WI38 (cell line): ENCODE measurements around the gene STAP1.
"Not testable (repeated sequence)": the region's sequence is repeated elsewhere in the genome, so short reads cannot be mapped to it uniquely, and the experiment has no call there.

Experiments
- H3K4me3 ChIP-seq: 2 replicates; pipeline ENCODE4 v1.5.1; 2011; ENCODE audit warnings: low read depth, mild to moderate bottlenecking, control low read depth, low read length
- CTCF ChIP-seq: IDR thresholded peaks from 2 replicates; pipeline ENCODE4 v1.5.1; 2012; ENCODE audit warnings: low read depth, mild to moderate bottlenecking, control low read depth, low read length

The STAP1 gene, protein sequence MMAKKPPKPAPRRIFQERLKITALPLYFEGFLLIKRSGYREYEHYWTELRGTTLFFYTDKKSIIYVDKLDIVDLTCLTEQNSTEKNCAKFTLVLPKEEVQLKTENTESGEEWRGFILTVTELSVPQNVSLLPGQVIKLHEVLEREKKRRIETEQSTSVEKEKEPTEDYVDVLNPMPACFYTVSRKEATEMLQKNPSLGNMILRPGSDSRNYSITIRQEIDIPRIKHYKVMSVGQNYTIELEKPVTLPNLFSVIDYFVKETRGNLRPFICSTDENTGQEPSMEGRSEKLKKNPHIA

DNA sequence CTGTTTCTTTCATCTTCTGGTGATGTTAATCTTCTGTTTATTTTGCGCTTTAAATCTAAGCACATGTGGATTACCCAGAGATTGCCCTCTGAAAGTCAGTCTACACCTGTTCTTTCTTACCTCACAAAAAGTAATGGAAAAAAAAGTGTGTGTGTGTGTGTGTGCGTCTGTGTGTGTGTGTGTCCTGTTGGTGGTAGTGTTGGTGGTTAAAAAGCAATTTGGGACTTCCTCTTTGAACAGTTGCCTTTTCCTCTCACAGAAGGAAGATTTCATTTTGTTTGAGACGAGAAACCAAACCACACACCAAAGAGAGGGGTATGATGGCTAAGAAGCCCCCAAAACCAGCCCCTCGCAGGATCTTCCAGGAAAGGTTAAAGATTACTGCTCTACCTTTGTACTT, at the start of gene STAP1:
Gene STAP1 (plus strand): TSS at position 235 of the 400 bp plus-strand sequence. CDS start 83 bp downstream, at position 318.
- no peak within 1 kb of the TSS for H3K4me3 ChIP-seq
- TF ChIP-seq CTCF = no peak

GRCh38 chr4:67512501-67512900, 46.0 kb upstream of the STAP1 start:
- no peak for TF ChIP-seq CTCF
- H3K4me3 ChIP-seq = no peak overlapping the region

DNA sequence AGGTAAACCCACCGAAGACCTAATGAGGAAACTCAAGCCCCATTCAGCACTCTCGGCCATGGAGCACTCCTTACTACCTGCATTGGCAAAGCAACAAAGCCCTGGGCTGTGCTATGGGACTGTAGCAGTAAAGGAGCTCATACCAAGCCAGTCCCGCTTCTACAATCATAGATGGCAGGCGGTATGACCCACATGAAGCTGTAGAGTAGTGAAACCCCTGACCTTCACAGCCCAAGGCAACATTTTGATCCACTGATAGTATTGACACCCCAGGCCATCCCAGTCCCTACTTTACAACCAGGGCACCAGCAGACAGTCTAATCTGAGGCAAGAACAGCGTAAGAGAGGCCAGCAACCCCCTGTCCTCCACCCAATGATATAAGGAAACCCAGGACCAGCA, 38.4 kb upstream of the STAP1 start:
- no peak for TF ChIP-seq CTCF
- no peak overlapping the region for H3K4me3 ChIP-seq

DNA sequence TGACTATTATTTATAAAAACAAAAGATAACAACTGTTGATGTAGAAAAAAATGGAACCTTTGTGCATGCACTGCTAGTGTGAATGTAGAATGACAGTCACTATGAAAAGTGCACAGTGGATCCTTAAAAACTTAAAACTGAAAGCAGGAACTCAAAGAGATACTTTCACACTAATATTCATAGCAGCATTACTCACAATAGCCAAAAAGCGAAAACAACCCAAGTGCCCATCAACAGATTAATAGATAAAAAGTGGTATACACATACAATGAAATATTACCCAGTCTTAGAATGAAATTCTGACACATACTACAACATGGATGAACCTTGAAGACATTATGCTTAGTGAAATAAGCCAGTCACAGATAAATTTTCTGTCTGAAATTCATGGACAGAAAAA, 37.0 kb upstream of the STAP1 start:
- no peak for TF ChIP-seq CTCF
- no peak overlapping the region for H3K4me3 ChIP-seq

GRCh38 chr4:67522230-67522629, 36.3 kb upstream of the STAP1 start:
- TF ChIP-seq CTCF = no peak

GRCh38 chr4:67522851-67523671, 35.5 kb upstream of the STAP1 start:
- no peak for TF ChIP-seq CTCF
- no peak overlapping the region for H3K4me3 ChIP-seq

More at GRCh38 chr4:67522230-67522629, 36.3 kb upstream of the STAP1 start:
- H3K4me3 ChIP-seq = no peak overlapping the region

GRCh38 chr4:67524140-67524539, 34.4 kb upstream of the STAP1 start:
- H3K4me3 ChIP-seq = not testable (repeated sequence)
